ENCODE data around the gene ADAM33. TPM values are rescaled to one million over a fixed set of nuclear protein-coding genes. Genes with fewer than 3 reads are reported as not detected.

ADAM33 gene
- total and polyA plus RNA-seq, 4 donors: 0.11 to 1.2 (median 0.60) TPM

DNA sequence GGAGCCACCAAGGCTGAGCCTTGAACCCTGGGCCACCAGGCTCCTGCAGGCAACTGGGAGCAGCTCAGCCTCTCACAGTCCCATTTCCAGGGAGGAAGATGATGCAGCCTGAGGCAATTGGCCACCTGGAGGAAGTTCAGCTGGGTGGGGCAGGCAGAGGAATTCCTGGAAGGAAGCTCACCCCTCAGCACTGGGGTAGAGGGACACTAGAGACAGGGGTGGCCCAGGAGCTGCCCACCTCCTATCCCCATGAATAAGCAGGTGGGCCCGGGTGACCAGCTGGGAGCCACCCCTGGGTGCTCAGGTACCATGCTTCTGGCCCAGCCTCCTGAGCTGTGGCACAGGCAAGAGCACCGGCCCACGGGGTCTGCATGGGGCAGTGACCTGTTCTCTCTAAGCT, 47.1 kb upstream of the ADAM33 start:
- no peak overlapping the region for H3K9ac ChIP-seq (ENCODE audit: low read depth in 1 of 2, low read length in 2 of 2)
- no peaks in the 10 kb centered on the region for H3K36me3 ChIP-seq (ENCODE audit: control insufficient read depth in 4 of 4, insufficient read depth in 3 of 4, low read depth in 1 of 4, low read length in 3 of 4)
- DNase-seq (ENCODE audit: low spot score): no peak
- H3K27ac ChIP-seq (ENCODE audit: low read depth in 1 of 2, low read length in 2 of 2): no peak overlapping the region
- H3K9me3 ChIP-seq (ENCODE audit: control insufficient read depth in 4 of 4, low read length in 3 of 4): no peaks in the 10 kb centered on the region
- 78% methylated on average over 3 of the region's 3 CpGs for WGBS
- no peak overlapping the region for H3K4me3 ChIP-seq (ENCODE audit: low read depth in 1 of 3, low read length in 3 of 3)
- H3K4me1 ChIP-seq (ENCODE audit: control insufficient read depth in 4 of 4, insufficient read depth in 4 of 4, low read length in 3 of 4): no peaks in the 10 kb centered on the region
- H3K27me3 ChIP-seq (ENCODE audit: control insufficient read depth in 4 of 4, insufficient read depth in 4 of 4, low read length in 3 of 4): peaks cover 0 to 4% (median 1%) of the 10 kb centered on the region in 4 donors
- TF ChIP-seq RAD21 (IDR thresholded peaks at IDR 0.05) (no peak), YY1 (IDR thresholded peaks at IDR 0.05) (no peak), HNF4G (IDR thresholded peaks at IDR 0.05) (no peak), RXRA (IDR thresholded peaks at IDR 0.05) (no peak)
- TF ChIP-seq, protein P1, sequence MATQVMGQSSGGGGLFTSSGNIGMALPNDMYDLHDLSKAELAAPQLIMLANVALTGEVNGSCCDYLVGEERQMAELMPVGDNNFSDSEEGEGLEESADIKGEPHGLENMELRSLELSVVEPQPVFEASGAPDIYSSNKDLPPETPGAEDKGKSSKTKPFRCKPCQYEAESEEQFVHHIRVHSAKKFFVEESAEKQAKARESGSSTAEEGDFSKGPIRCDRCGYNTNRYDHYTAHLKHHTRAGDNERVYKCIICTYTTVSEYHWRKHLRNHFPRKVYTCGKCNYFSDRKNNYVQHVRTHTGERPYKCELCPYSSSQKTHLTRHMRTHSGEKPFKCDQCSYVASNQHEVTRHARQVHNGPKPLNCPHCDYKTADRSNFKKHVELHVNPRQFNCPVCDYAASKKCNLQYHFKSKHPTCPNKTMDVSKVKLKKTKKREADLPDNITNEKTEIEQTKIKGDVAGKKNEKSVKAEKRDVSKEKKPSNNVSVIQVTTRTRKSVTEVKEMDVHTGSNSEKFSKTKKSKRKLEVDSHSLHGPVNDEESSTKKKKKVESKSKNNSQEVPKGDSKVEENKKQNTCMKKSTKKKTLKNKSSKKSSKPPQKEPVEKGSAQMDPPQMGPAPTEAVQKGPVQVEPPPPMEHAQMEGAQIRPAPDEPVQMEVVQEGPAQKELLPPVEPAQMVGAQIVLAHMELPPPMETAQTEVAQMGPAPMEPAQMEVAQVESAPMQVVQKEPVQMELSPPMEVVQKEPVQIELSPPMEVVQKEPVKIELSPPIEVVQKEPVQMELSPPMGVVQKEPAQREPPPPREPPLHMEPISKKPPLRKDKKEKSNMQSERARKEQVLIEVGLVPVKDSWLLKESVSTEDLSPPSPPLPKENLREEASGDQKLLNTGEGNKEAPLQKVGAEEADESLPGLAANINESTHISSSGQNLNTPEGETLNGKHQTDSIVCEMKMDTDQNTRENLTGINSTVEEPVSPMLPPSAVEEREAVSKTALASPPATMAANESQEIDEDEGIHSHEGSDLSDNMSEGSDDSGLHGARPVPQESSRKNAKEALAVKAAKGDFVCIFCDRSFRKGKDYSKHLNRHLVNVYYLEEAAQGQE (IDR thresholded peaks at IDR 0.05): no peak
- TF ChIP-seq, protein P2, sequence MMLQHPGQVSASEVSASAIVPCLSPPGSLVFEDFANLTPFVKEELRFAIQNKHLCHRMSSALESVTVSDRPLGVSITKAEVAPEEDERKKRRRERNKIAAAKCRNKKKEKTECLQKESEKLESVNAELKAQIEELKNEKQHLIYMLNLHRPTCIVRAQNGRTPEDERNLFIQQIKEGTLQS (IDR thresholded peaks at IDR 0.05): no peak
- TF ChIP-seq, protein P3, sequence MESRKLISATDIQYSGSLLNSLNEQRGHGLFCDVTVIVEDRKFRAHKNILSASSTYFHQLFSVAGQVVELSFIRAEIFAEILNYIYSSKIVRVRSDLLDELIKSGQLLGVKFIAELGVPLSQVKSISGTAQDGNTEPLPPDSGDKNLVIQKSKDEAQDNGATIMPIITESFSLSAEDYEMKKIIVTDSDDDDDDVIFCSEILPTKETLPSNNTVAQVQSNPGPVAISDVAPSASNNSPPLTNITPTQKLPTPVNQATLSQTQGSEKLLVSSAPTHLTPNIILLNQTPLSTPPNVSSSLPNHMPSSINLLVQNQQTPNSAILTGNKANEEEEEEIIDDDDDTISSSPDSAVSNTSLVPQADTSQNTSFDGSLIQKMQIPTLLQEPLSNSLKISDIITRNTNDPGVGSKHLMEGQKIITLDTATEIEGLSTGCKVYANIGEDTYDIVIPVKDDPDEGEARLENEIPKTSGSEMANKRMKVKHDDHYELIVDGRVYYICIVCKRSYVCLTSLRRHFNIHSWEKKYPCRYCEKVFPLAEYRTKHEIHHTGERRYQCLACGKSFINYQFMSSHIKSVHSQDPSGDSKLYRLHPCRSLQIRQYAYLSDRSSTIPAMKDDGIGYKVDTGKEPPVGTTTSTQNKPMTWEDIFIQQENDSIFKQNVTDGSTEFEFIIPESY (IDR thresholded peaks at IDR 0.05): no peak

DNA sequence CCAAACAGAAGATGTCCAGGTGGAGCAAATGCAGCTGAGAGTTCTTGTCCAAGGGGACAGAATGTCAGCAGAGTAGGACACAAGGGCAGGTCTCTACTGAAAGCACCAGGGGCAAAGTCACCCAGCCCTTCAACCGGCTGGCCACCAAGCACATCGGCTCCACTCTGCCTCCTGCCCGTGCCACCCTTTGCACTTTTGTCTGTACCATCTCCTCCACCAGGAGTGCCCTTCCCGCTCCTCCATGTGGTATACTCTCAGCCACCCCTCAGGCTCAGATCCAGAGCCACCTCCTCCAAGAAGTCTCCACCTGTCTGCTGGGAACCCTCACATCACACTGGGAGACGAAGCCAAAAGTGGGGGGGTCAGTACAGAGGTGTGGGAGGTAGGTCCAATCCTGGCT, 46.5 kb upstream of the ADAM33 start:
- Histone ChIP-seq H3K27me3 (ENCODE audit: control insufficient read depth in 4 of 4, insufficient read depth in 4 of 4, low read length in 3 of 4) (peaks cover 0 to 4% (median 1%) of the 10 kb centered on the region in 4 donors), H3K36me3 (ENCODE audit: control insufficient read depth in 4 of 4, insufficient read depth in 3 of 4, low read depth in 1 of 4, low read length in 3 of 4) (no peaks in the 10 kb centered on the region), H3K4me3 (ENCODE audit: low read depth in 1 of 3, low read length in 3 of 3) (no peak overlapping the region), H3K27ac (ENCODE audit: low read depth in 1 of 2, low read length in 2 of 2) (no peak overlapping the region), H3K9me3 (ENCODE audit: control insufficient read depth in 4 of 4, low read length in 3 of 4) (no peaks in the 10 kb centered on the region), H3K9ac (ENCODE audit: low read depth in 1 of 2, low read length in 2 of 2) (no peak overlapping the region), H3K4me1 (ENCODE audit: control insufficient read depth in 4 of 4, insufficient read depth in 4 of 4, low read length in 3 of 4) (no peaks in the 10 kb centered on the region)
- no peak for TF ChIP-seq JUND (IDR thresholded peaks at IDR 0.05)
- TF ChIP-seq YY1 (IDR thresholded peaks at IDR 0.05): no peak
- TF ChIP-seq, protein P4, sequence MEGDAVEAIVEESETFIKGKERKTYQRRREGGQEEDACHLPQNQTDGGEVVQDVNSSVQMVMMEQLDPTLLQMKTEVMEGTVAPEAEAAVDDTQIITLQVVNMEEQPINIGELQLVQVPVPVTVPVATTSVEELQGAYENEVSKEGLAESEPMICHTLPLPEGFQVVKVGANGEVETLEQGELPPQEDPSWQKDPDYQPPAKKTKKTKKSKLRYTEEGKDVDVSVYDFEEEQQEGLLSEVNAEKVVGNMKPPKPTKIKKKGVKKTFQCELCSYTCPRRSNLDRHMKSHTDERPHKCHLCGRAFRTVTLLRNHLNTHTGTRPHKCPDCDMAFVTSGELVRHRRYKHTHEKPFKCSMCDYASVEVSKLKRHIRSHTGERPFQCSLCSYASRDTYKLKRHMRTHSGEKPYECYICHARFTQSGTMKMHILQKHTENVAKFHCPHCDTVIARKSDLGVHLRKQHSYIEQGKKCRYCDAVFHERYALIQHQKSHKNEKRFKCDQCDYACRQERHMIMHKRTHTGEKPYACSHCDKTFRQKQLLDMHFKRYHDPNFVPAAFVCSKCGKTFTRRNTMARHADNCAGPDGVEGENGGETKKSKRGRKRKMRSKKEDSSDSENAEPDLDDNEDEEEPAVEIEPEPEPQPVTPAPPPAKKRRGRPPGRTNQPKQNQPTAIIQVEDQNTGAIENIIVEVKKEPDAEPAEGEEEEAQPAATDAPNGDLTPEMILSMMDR (IDR thresholded peaks at IDR 0.05; ENCODE audit: low read depth, low read length, missing input control): no peak
- no peak for TF ChIP-seq MAX (IDR thresholded peaks at IDR 0.05)
- no peak for TF ChIP-seq RXRA (IDR thresholded peaks at IDR 0.05)
- TF ChIP-seq, protein P3 (IDR thresholded peaks at IDR 0.05): no peak
- TF ChIP-seq SP1 (IDR thresholded peaks at IDR 0.05): no peak
- no peak for TF ChIP-seq NR2F2 (IDR thresholded peaks at IDR 0.05)
- no peak for TF ChIP-seq EGR1 (IDR thresholded peaks at IDR 0.05; ENCODE audit: low read depth in 2 of 2)
- no peak for TF ChIP-seq HNF4A (conservative IDR thresholded peaks at IDR 0.05)
- TF ChIP-seq TAF1 (conservative IDR thresholded peaks at IDR 0.05): no peak
- TF ChIP-seq, protein P2 (IDR thresholded peaks at IDR 0.05): no peak
- TF ChIP-seq, protein P1 (IDR thresholded peaks at IDR 0.05): no peak
- TF ChIP-seq FOXA1 (IDR thresholded peaks at IDR 0.05): no peak
- 82% methylated on average over 5 of the region's 5 CpGs for WGBS
- DNase-seq (ENCODE audit: low spot score): no peak
